Cerebellar cortex (tissue), 1 donor: ENCODE measurements around the gene SMIM26.
"Not testable (repeated sequence)": the region's sequence is repeated elsewhere in the genome, so short reads cannot be mapped to it uniquely, and the experiment has no call there.

Experiments used
- DNase-seq: peaks from one replicate; pipeline ENCODE4 v3.0.0-alpha.2; 2015; ENCODE audit warnings: low spot score

SMIM26 gene, protein sequence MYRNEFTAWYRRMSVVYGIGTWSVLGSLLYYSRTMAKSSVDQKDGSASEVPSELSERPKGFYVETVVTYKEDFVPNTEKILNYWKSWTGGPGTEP

DNA sequence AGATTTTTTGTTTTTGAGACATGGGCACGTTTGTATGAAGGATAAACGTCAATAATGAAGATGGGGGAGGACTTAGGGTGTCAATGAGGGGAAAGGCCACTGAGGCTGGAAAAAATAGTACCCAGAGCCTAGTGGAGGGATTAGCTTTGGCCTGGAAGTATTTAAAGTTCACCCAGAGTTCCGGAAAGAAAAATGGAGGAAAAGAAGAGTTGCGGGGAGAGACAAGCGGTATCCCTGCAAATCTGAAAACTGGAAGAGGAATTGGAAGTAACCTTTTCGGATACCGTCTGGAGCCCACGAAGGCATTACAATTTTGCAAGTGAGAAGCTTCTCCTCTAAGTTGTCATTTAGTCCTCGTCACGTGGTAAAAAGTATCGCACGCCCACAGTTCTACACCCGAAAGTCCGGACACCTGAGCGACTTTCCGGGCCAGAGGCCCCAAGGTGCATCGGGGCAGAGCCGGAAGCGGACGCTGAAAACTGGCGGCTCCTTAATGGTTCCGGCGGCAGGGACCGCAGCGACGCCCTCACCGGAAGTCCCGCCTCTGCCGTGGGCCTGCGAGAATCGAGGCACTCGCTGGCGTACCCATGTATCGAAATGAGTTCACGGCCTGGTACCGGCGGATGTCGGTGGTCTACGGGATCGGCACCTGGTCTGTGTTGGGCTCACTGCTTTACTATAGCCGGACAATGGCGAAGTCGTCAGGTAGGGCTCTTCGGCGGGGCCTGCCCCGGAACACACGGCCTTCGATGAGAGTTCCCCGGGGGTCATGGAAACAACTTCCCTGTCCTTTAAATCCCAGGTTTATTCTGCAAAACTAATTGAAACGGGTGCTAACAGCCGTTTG lies at the start of gene SMIM26:
TSS of gene SMIM26 (plus strand) at position 541 of the 847 bp plus-strand sequence. CDS start at position 588, 47 bp downstream.
- DNase-seq = peak; percentile 94

DNA sequence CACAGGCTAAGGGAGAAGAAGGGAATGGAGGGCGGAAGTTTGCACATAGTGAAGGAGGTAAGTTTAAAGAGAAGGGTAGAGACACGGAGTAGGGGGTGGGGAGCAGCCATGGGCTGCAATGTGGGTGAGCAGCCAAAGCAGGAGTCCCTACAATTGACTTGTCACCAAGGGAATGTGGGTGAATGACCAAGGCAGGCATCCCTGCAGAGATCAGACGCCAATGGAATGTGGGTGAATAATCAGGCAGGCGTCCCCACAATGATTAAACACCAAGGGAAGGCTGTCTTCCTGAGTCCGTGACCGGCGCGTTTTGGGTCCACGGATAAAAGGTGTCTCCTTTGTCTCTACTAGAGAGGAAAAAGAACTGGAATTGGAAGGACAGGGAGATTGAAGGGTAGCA lies 45.2 kb upstream of the SMIM26 start:
- not testable (repeated sequence) for DNase-seq

DNA sequence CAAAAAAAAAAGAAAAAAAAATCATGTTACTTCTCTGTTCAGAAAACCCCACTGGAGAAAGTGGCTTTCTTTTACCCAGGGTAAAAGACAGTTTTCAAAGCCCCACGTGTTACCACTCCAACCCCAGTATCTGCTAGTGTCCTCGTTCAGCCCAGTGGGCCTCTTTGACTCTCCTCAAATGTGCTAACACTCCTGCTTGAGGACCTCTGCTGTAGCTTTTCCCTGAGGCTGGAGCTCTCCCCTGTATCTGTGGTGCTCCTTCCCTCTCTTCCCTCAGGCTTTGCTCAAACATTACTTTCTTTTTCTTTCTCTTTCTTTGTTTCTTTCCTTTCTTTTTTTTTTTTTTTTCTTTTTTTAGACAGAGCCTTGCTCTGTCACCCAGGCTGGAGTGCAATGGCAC lies 44.2 kb upstream of the SMIM26 start:
- no peak for DNase-seq

DNA sequence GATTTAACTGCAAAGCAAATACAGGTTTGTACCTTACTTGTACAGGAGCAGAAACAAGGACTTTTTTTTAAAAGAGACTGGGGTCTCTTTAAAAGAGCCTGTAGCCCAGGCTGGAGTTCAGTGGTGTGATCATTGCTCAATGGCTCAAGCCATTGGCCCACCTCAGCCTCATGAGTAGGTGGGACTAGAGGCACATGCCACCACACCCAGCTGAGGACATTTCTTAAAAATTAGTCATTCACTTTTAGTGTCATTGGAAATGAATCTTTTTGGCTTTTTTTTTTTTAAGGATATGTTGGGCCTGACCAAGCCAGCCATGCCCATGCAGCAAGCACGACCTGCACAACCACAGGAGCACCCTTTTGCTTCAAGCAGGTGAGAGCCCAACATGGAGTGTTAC lies 42.6 kb upstream of the SMIM26 start:
- DNase-seq = no peak

DNA sequence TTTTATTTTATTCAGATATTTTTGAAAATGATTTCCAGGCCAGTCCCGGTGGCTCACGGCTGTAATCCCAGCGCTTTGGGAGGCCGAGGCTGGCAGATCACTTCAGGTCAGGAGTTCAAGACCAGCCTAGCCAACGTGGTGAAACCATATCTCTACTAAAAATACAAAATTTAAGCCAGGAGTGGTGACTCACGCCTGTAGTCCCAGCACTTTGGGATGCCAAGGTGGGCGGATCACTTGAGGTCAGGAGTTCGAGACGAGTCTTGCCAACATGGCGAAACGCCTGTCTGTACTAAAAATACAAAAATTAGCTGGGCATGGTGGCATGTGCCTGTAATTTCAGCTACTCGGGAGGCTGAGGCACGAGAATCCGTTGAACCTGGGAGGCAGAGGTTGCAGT lies 40.5 kb upstream of the SMIM26 start:
- DNase-seq = not testable (repeated sequence)

DNA sequence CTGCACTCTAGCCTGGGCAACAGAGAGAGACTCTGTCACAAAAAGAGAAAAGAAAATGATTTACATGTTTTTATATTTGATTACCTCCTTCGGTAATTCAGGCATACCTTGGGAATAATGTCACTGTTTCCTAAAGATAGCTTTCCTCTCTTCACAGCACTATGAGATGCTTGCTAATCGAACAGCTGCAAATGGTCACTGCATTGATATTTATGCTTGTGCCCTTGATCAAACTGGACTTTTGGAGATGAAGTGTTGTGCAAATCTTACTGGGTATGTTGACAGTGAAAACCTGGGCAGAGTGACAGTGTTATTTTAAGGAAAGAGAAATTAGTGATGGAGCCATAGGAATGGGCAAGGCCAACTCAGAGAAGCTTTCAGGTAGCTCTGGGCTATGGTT lies 39.9 kb upstream of the SMIM26 start:
- no peak for DNase-seq

DNA sequence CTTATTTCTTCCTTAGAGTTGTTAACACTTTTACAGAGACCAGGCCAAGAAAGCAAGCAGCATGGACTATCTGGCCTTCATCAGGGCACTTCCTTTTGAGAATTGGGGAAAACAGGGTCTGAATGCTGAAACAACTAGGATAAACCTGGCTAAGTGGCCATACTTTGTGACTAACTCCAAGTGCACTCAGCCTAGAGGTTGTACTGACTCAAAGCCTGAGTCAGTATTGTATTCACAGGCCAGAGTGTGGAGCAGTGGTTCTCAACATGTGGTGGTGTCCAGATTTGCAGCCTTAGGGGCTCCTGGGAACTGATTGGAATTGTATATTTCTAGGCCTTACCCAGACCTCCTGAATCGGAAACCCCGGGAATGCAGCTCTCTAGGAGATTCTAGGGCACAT lies 39.4 kb upstream of the SMIM26 start:
- DNase-seq = no peak

DNA sequence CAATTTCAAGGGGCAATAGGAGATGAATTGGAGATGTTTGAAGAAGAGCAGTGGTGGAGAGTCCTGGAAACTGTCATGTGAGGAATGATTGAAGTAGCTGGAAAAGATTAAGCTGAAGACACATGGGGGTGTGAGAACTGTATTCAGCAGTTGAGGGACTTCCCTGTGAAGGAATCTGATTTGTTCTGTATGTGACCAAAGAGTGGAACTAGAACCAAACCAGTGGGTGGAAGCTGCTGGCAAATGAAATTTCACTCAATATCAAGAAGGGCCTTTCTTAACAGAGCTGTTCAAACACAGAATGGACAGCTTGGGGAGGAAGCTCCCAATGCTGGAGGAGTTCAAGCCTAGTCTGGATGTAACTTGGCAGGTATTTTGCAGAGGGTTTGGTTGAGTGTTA lies 38.2 kb upstream of the SMIM26 start:
- no peak for DNase-seq

DNA sequence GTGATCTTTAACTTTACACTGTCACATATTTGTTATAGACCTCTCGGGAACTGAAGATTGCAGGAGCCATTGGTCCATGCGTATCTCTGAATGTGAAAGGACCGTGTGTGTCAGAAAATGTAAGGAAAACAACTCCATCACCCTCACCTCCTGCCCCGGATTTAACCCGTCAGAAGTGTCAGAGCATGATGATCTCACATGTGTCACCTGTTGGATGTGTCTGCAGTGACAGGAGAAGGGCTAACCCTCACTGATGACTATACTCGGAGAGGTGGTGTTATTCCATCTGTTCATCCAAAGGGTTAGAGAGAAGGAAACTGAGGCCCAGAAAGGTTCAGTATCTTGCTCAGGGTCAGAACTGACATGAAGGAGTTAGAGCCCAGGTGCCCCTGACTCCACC lies 34.6 kb upstream of the SMIM26 start:
- DNase-seq = no peak

DNA sequence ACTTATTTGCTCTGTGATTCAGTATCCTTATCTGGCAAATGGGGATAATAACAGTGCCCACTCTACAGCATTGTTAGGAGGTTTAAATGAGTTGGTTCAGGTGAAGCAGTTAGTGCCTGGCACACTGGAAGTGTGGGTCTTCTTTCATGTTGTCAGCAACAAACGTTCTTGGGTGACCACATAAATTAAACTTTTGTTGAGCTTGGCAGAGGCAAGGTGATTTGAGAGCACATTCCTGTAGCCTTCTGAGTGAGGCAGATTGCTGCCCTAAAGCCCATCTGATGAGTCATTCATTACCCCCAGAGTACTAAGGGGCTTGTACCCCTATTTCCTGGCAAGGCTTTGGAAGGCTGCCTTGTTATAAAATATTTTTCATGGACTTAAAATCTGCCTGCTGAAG lies 33.7 kb upstream of the SMIM26 start:
- DNase-seq = no peak

DNA sequence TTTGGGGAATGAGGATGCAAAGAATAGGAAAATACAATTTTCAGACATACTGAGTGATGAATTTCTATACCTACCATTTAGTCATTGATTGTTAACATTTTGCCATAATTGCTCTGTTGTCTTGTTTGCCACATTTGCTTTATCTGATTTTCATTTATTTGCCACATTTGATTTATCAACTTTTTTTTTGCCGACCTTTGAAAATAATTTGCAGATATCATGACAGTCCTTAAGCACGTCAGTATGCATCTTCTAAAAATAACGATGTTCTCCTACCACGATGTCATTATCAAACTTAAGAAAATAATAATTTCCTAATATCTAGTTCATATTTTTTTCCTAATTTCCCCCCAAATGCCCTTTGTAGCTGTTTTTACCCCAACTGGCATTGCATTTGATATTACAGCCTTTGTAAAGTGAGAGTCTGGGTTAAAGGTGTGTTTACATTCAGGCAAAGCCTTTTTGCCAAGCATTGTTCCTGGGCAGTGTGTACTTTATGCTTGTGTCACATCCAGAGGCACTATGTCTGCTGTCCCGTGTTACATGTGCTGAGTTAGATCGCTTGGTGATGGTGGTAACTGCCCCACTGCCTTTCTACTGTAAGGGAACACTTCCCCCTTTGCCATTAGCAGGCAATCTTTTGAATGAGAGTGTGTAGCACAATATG lies 33.1 kb upstream of the SMIM26 start:
- DNase-seq = no peak

DNA sequence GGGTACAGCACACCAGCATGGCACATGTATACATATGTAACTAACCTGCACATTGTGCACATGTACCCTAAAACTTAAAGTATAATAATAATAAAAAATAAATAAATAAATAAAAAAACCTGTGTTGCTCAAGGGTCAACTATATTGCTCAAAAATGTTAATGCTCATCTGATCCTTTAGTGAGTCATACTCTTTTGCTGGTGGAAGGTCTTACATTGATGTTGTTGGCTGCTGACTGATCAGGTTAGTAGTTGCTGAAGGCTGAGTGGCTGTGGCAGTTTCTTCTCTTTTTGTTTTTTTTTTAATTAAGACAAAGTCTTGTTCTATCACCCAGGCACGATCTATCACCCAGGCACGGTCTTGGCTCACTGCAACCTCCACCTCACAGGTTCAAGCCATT lies 29.6 kb upstream of the SMIM26 start:
- no peak for DNase-seq

DNA sequence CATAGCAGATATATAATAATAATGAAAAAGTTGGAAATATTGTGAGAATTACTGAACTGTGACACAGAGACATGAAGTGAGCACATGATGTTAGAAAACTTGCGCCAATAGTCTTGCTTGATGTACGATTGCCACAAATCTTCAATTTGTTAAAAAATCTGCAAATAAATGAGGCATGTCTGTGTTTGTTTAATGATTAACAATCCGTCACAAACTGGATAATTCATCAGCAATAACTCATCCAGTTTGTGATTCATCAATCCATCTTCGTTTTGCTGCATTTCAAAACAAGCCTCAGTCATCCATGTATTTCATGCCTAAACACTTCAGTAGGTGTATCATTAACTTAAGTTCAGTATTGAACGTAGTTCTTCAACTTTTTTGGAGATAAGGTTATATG lies 25.5 kb upstream of the SMIM26 start:
- no peak for DNase-seq

DNA sequence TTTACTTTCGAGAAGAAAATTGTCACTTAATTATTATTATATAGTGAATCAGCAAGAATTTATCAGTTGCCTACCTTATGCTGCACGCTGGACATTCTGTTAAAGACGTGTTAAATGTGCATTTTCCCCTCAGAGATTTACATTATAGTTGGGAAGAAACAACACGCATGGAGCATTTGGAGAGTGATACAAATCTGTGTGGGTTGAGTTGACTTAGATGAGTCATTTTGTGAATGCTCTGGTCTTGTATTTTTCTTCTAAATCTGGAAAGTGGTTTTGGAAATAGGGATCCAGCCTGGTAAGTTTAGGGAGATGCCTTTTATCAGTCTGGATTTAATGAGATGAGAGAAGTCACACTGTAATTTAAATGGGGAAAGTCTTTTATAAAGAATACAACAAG lies 24.0 kb upstream of the SMIM26 start:
- no peak for DNase-seq

DNA sequence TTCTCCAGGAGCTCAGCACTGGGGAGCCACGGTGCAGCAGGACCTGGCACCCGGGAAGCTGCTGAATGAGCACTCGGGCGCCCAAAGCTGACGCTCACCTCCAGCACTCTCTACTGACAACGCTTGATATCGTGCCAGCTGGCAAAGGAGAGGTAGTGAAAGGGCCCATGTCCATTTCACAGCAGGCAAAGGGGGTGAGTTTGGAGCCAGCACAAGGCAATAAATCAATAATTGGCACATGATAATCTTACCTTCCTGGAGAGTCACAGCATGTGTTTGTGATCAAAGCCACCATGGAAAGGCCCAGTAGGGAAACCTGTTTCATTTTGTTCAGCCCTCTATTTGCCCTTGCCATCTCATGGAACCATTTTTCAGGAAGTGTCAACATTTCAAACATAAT lies 23.3 kb upstream of the SMIM26 start:
- DNase-seq = no peak

DNA sequence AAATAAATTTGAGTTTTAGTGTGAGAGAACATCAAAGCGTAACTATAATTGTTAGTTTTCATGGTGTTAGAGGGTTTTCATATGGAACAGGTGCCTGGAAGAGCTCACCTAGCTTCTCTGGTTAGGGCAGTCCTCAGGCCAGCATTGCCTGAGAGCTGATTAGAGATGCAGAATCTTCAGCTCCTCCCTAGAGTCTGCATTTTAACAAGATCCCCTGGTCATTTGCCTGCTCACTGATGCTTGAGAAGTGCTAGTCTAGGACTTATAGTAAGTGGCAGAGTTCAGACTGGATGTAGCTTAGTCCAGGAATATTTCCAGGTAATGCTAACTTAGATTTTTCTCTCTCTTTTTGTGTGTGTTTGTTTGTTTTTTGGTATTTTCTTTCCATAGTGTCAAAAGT lies 21.7 kb upstream of the SMIM26 start:
- no peak for DNase-seq

DNA sequence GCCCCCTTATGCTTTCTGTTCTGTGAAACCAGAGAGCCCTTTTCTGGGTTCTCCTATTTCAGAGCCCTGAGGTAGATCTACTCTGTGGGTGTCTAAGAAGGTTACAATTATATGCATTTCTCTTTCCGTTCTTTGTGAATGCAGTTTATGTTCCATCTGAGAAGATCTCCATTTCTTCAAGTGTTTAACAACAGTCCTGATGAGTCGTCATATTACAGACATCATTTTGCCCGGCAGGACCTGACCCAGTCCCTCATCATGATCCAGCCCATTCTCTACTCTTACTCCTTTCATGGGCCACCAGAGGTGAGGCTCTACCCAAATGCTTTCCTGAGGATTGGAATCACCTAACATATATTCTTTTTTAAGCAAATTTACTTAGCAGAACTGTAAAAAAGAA lies 18.8 kb upstream of the SMIM26 start:
- DNase-seq = no peak

DNA sequence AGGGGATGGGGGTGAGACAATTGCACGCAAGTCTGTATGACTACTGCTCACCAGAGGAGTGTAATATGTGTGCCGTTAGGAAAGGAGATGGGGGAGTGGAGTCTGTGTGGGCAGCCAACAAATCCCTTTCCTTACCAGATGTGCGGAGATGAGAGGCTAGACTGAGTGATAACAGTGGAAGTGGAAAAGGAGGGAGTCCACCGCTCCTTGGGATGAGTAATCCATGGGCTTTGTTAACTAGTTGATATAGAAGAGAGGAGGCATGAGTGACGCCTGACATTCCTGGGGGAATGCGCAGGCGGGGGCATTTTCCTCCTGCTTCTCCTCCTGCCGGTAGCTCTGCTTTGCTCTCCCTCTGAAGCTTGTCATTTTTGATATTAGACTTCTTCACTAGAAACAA lies 13.5 kb upstream of the SMIM26 start:
- DNase-seq = no peak

DNA sequence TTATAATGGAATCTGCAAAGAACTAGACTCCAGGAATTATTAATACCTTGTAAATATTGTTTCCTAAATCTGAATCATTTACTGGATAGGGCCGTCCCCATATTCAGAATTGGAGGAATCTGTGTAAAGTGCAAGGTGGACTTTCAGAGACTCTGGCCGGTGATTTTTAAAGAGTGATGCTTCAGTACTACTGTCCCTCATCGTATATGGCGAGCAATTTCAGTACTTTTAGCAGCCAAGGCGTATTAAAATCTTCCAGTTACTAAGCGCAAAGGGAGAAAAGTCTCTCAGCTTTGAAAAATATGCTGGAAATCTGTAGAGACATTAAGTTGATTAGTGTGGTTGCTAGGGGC lies 483 bp downstream of the SMIM26 start:
- DNase-seq = no peak

DNA sequence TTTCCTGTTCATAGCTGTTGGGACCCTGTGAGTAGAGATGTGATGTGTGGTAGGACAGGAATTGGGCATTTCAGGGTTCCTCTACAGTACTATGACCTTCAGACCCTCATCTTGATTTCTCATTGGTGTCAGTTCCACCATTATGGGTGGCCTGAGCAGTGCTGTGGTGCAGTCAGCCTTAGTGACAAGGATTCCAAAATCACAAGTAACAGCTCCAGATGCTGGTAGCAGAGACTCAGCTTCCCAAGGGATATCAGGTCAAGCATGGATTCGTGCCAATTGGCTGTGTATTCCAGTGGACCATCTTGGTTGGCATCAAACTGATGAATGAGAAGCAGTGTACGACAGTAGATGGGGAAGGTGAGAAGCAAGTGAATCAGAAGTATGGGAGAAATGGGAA lies 3.8 kb downstream of the SMIM26 start:
- DNase-seq = no peak

DNA sequence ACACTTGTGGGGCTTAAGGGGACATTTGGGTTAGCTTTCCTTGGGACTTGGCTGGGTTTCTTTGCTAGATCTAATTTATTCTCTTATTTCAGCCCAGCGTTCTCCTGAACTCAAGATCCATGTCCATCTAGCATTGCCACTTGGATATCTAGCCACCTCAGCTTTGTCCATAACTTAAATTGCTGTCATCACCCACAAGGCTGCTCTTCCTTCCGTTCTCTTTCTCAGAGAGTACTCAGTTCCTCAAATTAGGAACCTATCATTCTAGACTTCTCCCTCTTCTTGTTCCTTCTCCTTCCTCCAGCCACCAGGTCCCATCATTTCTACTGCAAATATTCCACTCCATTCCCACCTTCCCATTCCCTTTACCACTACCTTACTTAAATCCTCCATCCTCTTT lies 4.3 kb downstream of the SMIM26 start:
- DNase-seq = no peak

DNA sequence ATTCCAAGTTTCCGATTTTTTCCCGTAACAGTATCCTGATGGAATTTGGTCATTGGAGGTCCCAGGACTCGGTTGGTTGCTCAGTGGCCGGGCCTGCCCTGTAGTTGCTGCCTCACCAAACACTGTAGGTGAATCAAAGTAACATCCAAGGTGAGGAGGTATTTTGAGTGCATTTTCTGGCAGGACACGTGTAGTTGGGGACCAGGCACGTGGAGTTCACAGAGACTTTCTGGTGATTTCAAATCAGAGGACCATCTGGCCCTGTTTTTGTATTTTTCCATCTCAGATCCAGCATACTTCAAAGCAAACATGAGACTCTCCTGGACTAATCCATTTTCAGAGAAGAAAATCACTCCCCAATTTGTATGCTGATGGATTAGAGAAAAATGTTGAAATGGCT lies 10.7 kb downstream of the SMIM26 start:
- DNase-seq = no peak

DNA sequence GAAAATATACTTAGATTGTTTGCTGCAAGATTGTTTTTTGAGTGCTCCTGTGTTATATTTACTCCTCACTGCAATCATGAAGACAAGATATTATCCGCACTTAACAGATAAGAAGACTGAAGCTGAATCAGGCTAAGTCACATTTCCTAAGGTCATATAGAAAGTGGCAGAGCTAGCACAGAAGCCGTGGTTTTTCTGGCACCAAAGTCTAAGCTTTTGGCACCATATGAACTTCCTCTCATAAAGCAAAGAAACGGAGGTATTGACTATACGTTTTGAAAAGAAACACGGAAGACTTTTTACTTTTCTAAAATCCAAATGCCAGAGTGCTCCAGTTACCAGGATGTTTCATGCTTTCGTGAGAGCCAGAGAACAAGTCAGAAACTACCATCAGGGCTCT lies 11.3 kb downstream of the SMIM26 start:
- no peak for DNase-seq

DNA sequence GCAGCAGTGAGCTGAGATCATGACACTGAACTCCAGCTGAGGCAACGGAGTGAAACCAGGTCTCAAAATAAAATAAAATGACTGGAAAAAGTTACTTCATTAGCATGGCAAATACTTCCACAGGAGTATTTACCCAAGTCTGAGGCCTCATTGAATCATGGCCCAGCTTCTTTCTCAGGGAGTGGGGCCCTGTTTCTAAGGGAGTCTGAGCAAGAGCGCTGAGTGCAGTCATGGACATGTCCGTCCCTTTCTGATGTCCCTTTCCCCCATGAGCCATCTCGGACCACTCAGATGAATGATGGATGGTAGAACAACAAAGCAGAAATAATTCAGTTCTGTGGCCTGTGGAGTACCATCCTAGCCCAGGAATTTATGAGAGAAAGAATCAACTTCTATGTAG lies 12.8 kb downstream of the SMIM26 start:
- no peak for DNase-seq
